Measurements from ENCODE around the gene SLC66A3.

SLC66A3 gene

DNA sequence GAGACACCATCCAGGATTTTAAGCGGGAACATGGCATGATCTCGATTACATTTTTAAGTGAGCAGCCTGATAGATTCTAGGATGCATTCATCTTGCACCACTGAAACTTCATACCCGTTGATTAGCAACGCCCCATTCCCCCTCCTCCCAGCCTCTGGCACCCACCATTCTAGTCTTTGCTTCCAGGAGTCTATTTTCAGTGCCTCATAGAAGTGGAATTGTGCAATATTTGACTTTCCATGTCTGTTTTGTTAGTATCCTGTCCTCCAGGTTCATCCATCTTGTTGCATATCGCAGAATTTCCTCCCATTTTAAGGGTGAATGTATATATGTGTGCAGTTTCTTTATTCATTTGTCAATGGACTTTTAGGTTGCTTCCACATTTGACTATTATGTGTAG, 20.9 kb upstream of the SLC66A3 start:
- TF ChIP-seq, protein P1, sequence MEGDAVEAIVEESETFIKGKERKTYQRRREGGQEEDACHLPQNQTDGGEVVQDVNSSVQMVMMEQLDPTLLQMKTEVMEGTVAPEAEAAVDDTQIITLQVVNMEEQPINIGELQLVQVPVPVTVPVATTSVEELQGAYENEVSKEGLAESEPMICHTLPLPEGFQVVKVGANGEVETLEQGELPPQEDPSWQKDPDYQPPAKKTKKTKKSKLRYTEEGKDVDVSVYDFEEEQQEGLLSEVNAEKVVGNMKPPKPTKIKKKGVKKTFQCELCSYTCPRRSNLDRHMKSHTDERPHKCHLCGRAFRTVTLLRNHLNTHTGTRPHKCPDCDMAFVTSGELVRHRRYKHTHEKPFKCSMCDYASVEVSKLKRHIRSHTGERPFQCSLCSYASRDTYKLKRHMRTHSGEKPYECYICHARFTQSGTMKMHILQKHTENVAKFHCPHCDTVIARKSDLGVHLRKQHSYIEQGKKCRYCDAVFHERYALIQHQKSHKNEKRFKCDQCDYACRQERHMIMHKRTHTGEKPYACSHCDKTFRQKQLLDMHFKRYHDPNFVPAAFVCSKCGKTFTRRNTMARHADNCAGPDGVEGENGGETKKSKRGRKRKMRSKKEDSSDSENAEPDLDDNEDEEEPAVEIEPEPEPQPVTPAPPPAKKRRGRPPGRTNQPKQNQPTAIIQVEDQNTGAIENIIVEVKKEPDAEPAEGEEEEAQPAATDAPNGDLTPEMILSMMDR (IDR thresholded peaks at IDR 0.05; ENCODE audit: borderline replicate concordance, extremely low read depth, low read length, poor library complexity, severe bottlenecking): no peak
- no peak for TF ChIP-seq EZH2 (IDR thresholded peaks at IDR 0.05; ENCODE audit: borderline replicate concordance, low read depth, low read length, severe bottlenecking)
- Histone ChIP-seq H3K79me2 (ENCODE audit: insufficient read depth, low read length) (no peaks in the 10 kb centered on the region), H3K9ac (ENCODE audit: low read depth, low read length) (no peak overlapping the region), H3K4me2 (ENCODE audit: insufficient read depth, low read length) (no peak overlapping the region), H3K9me3 (ENCODE audit: insufficient read depth, low read length, severe bottlenecking) (no peaks in the 10 kb centered on the region), H2AFZ (ENCODE audit: low read depth, low read length) (no peak overlapping the region), H3K27me3 (ENCODE audit: insufficient read depth, low read length, poor library complexity) (no peaks in the 10 kb centered on the region), H3K27ac (ENCODE audit: low read length) (no peak overlapping the region), H3K4me3 (ENCODE audit: low read depth in 1 of 2, low read length in 2 of 2) (no peak overlapping the region), H3K4me1 (ENCODE audit: insufficient read depth, low read length) (peaks cover 36% of the 10 kb centered on the region), H3K36me3 (ENCODE audit: insufficient read depth, low read length) (no peaks in the 10 kb centered on the region), H4K20me1 (ENCODE audit: insufficient read depth, low read length) (no peaks in the 10 kb centered on the region)
- ATAC-seq (ENCODE audit: insufficient read depth, low read depth): no peak
- no peak for DNase-seq

DNA sequence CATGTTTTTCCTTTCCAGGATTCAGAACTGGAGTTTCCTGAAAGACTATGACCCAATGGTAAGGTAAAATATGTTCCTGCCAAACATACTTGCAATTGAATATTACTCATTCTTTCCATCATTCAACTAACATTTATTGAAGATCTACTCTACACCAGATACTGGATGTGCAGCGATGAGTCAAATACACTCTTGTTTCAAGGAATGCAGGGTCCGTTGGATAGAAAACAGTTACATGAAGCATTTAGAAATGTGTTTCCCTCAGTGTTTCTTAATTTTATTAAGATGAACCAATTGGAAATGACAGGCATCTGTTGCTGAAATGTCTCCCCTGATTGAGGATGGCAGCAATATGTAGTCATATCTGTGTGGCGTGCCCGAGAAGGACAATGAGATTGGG, 14.8 kb upstream of the SLC66A3 start:
- Histone ChIP-seq H3K9ac (ENCODE audit: low read depth, low read length) (no peak overlapping the region), H3K4me1 (ENCODE audit: insufficient read depth, low read length) (no peaks in the 10 kb centered on the region), H3K36me3 (ENCODE audit: insufficient read depth, low read length) (no peaks in the 10 kb centered on the region), H3K4me3 (ENCODE audit: low read depth in 1 of 2, low read length in 2 of 2) (no peak overlapping the region), H3K27ac (ENCODE audit: low read length) (no peak overlapping the region), H3K79me2 (ENCODE audit: insufficient read depth, low read length) (no peaks in the 10 kb centered on the region), H2AFZ (ENCODE audit: low read depth, low read length) (no peak overlapping the region), H3K27me3 (ENCODE audit: insufficient read depth, low read length, poor library complexity) (peaks cover 15% of the 10 kb centered on the region), H3K4me2 (ENCODE audit: insufficient read depth, low read length) (no peak overlapping the region), H3K9me3 (ENCODE audit: insufficient read depth, low read length, severe bottlenecking) (no peaks in the 10 kb centered on the region), H4K20me1 (ENCODE audit: insufficient read depth, low read length) (no peaks in the 10 kb centered on the region)
- no peak for DNase-seq
- TF ChIP-seq EZH2 (IDR thresholded peaks at IDR 0.05; ENCODE audit: borderline replicate concordance, low read depth, low read length, severe bottlenecking): no peak
- TF ChIP-seq, protein P1 (IDR thresholded peaks at IDR 0.05; ENCODE audit: borderline replicate concordance, extremely low read depth, low read length, poor library complexity, severe bottlenecking): no peak
- ATAC-seq (ENCODE audit: insufficient read depth, low read depth): no peak

GRCh38 chr2:11141319-11141718, 13.9 kb upstream of the SLC66A3 start:
- ATAC-seq (ENCODE audit: insufficient read depth, low read depth) (no peak), DNase-seq (no peak)
- Histone ChIP-seq H3K4me3 (ENCODE audit: low read depth in 1 of 2, low read length in 2 of 2) (no peak overlapping the region), H3K27me3 (ENCODE audit: insufficient read depth, low read length, poor library complexity) (peaks cover 15% of the 10 kb centered on the region), H3K27ac (ENCODE audit: low read length) (no peak overlapping the region), H3K79me2 (ENCODE audit: insufficient read depth, low read length) (no peaks in the 10 kb centered on the region), H2AFZ (ENCODE audit: low read depth, low read length) (no peak overlapping the region), H3K36me3 (ENCODE audit: insufficient read depth, low read length) (no peaks in the 10 kb centered on the region), H3K4me2 (ENCODE audit: insufficient read depth, low read length) (no peak overlapping the region), H4K20me1 (ENCODE audit: insufficient read depth, low read length) (no peaks in the 10 kb centered on the region), H3K9me3 (ENCODE audit: insufficient read depth, low read length, severe bottlenecking) (no peaks in the 10 kb centered on the region), H3K9ac (ENCODE audit: low read depth, low read length) (no peak overlapping the region), H3K4me1 (ENCODE audit: insufficient read depth, low read length) (no peaks in the 10 kb centered on the region)
- TF ChIP-seq, protein P1 (IDR thresholded peaks at IDR 0.05; ENCODE audit: borderline replicate concordance, extremely low read depth, low read length, poor library complexity, severe bottlenecking): no peak
- no peak for TF ChIP-seq EZH2 (IDR thresholded peaks at IDR 0.05; ENCODE audit: borderline replicate concordance, low read depth, low read length, severe bottlenecking)

GRCh38 chr2:11142330-11142729, 12.9 kb upstream of the SLC66A3 start:
- Histone ChIP-seq H4K20me1 (ENCODE audit: insufficient read depth, low read length) (no peaks in the 10 kb centered on the region), H3K9me3 (ENCODE audit: insufficient read depth, low read length, severe bottlenecking) (no peaks in the 10 kb centered on the region), H3K4me2 (ENCODE audit: insufficient read depth, low read length) (no peak overlapping the region), H3K4me1 (ENCODE audit: insufficient read depth, low read length) (no peaks in the 10 kb centered on the region), H3K27ac (ENCODE audit: low read length) (no peak overlapping the region), H2AFZ (ENCODE audit: low read depth, low read length) (no peak overlapping the region), H3K9ac (ENCODE audit: low read depth, low read length) (no peak overlapping the region), H3K4me3 (ENCODE audit: low read depth in 1 of 2, low read length in 2 of 2) (no peak overlapping the region), H3K79me2 (ENCODE audit: insufficient read depth, low read length) (no peaks in the 10 kb centered on the region), H3K36me3 (ENCODE audit: insufficient read depth, low read length) (no peaks in the 10 kb centered on the region), H3K27me3 (ENCODE audit: insufficient read depth, low read length, poor library complexity) (peaks cover 15% of the 10 kb centered on the region)
- DNase-seq (no peak), ATAC-seq (ENCODE audit: insufficient read depth, low read depth) (no peak)
- TF ChIP-seq, protein P1 (IDR thresholded peaks at IDR 0.05; ENCODE audit: borderline replicate concordance, extremely low read depth, low read length, poor library complexity, severe bottlenecking): no peak
- TF ChIP-seq EZH2 (IDR thresholded peaks at IDR 0.05; ENCODE audit: borderline replicate concordance, low read depth, low read length, severe bottlenecking): no peak
